Testis (tissue), 3 donors: Measurements from ENCODE around the gene FRMD5. TPM values are rescaled to one million over a fixed set of nuclear protein-coding genes. Genes with fewer than 3 reads are reported as not detected.

Experiments
- DNase-seq: peaks from one replicate; pipeline ENCODE4 v3.0.0-alpha.2; 2019
- H3K27ac ChIP-seq, 2 donors: fragments of 200-600 bp; sonication (generic); one replicate each; pipeline ENCODE4 v1.5.1; 2019
- H3K27me3 ChIP-seq: fragments of 200-600 bp; sonication (generic); one replicate; pipeline ENCODE4 v1.5.1; 2019
- H3K36me3 ChIP-seq: fragments of 200-600 bp; sonication (generic); one replicate; pipeline ENCODE4 v1.5.1; 2017; ENCODE audit warnings: low read depth; ENCODE audit errors: missing control alignments
- H3K4me1 ChIP-seq: fragments of 200-600 bp; sonication (generic); one replicate; pipeline ENCODE4 v1.5.1; 2019
- H3K4me3 ChIP-seq, 2 donors: fragments of 200-600 bp; sonication (generic); one replicate each; pipeline ENCODE4 v1.5.1; 2017 to 2019
- H3K9me3 ChIP-seq: fragments of 200-600 bp; sonication (generic); one replicate; pipeline ENCODE4 v1.5.1; 2017
- POLR2A ChIP-seq: fragments of 450-650 bp; IDR thresholded peaks from one replicate; pipeline ENCODE4 v1.6.1; 2017; ENCODE audit warnings: antibody characterized with exemption, mild to moderate bottlenecking, moderate library complexity
- WGBS, 2 donors: methylation state at CpG; one replicate each; pipeline ENCODE4 v1.1.5; 2018; 5-methylcytosine and 5-hydroxymethylcytosine counted together
- intact Hi-C: fragments of 100-400 bp; cut with DNase I; formaldehyde crosslinking; loops from one replicate; pipeline ENCODE4 v1.15.1; 2023; ENCODE audit warnings: low total_unique reads
- polyA plus RNA-seq: library from polyadenylated mRNA; stranded (reverse); fragments of 350-450 nt; fragmentation: Illumina TruSeq; extraction: RNeasy Lipid Tissue Mini Kit (QIAGEN cat#74804); gene quantifications from one replicate; pipeline ENCODE4 v1.2.3, GENCODE V29; 2014; ENCODE audit warnings: low read depth, low replicate concordance; ENCODE audit not compliant: insufficient read depth
- small RNA-seq, 2 donors: library from RNA; depleted of rRNA; stranded (forward); fragments of <200 nt; gene quantifications; one replicate each; pipeline ENCODE3, GENCODE V24; 2016
- total RNA-seq, 2 donors: library from RNA; depleted of rRNA; stranded (reverse); fragments of >200 nt; gene quantifications; one replicate each; pipeline ENCODE4 v1.2.3, GENCODE V29; 2016
- TF ChIP-seq, protein P1 (sequence below), 3 experiments: fragments of 450-650 bp in 2 of 3; fragments of 200-600 bp in 1 of 3; sonication (generic) in 1 of 3; IDR thresholded peaks; one replicate each; pipeline ENCODE4 v1.5.1; 2016 to 2019; ENCODE audit warnings: antibody characterized with exemption in 3 of 3, mild to moderate bottlenecking in 2 of 3, moderate library complexity in 1 of 3

FRMD5 gene
- total and polyA plus RNA-seq, 3 donors from 2014 or later = 10.5 to 12.3 (median 10.6) TPM

DNA sequence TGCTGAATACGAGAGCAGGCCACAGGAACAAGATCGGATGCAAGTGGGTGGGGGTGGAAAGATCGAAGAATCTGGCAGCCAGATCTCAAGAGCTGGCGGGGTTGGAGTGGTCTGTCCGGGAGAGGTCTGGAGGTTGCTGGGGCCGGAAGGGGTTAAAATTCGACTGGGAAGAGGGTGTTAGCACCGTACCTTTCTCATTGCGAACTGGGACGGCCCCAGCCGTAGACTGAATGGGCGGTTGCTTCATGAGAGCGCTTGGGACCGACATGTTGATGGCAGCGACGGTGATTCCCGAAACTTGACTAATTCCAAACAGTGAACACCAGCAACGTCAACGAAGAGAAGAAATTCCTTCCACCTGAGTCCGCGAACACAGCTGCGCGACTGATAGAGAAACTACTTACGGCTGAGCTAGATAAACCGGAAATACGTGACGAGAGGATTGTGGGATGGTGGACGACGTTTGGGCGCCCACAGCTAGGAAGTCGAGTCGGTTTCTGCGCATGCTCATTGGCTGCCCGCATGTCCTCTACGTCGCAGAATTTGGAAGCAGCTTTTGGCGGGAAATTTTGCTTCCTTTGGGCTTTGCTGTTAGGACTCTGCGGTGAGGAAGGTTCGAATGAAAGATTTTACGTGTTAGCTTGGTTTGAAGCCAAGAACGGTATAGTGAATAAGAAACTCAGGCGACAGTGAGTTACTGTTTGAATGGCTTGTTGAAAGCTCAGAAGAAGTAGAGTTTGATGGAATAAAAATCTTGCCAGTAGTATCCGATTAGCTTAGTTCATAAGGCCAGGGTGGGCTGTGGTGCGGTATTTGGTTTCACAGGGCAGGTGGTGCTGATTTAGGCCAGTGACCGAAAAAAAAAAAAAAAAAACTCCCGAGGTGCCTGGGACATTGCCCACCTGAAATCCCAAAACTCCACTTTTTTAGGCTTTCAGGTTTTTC lies 370.5 kb downstream of the FRMD5 start, which contains the start of gene MFAP1:
MFAP1 (minus strand) TSS at position 389 of the 945 bp plus-strand sequence; CDS start at position 268, 121 bp downstream.
- intact Hi-C loops = no loop called here
- Histone ChIP-seq H3K27ac (peak within 1 kb of the TSS; percentile 86 to 91), H3K9me3 (no peaks in the 10 kb centered on the region), H3K36me3 (no peaks in the 10 kb centered on the region), H3K4me1 (peaks cover 14% of the 10 kb centered on the region), H3K4me3 (peak within 1 kb of the TSS; percentile 94 to 96), H3K27me3 (no peaks in the 10 kb centered on the region)
- TF ChIP-seq, protein P1, sequence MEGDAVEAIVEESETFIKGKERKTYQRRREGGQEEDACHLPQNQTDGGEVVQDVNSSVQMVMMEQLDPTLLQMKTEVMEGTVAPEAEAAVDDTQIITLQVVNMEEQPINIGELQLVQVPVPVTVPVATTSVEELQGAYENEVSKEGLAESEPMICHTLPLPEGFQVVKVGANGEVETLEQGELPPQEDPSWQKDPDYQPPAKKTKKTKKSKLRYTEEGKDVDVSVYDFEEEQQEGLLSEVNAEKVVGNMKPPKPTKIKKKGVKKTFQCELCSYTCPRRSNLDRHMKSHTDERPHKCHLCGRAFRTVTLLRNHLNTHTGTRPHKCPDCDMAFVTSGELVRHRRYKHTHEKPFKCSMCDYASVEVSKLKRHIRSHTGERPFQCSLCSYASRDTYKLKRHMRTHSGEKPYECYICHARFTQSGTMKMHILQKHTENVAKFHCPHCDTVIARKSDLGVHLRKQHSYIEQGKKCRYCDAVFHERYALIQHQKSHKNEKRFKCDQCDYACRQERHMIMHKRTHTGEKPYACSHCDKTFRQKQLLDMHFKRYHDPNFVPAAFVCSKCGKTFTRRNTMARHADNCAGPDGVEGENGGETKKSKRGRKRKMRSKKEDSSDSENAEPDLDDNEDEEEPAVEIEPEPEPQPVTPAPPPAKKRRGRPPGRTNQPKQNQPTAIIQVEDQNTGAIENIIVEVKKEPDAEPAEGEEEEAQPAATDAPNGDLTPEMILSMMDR (IDR thresholded peaks at IDR 0.05) = no peak
- no peak for TF ChIP-seq POLR2A
- 5 to 6% methylated on average over 46 of the region's 46 CpGs for WGBS, 2 donors
- peak; percentile 98 for DNase-seq

DNA sequence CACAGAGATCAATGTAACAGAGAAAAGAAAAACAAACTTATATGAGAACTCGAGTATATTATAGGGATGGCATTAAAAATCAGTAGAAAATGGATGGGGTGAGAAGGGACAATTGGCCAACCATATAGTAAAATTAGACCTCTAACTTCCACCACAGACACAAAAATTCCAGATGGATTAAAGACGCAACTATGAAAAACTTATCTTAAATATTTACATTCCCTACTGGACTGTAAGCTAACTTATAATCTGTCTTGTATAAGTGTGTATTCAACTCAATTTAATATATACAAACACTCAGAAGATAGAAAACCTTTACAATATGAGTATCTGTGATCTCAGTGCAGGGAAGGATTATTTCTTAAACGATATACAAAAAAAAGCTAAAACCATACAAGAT lies 373.6 kb downstream of the FRMD5 start:
- 80 to 87% methylated on average over 3 of the region's 3 CpGs for WGBS, 2 donors
- H3K4me3 ChIP-seq = no peak overlapping the region

More for the DNA sequence above, 373.6 kb downstream of the FRMD5 start:
- H3K27me3 ChIP-seq = no peaks in the 10 kb centered on the region
- H3K36me3 ChIP-seq = no peaks in the 10 kb centered on the region
- H3K4me1 ChIP-seq = peaks cover 12% of the 10 kb centered on the region
- no peak for TF ChIP-seq POLR2A
- TF ChIP-seq, protein P1 (IDR thresholded peaks at IDR 0.05) = no peak
- no peaks in the 10 kb centered on the region for H3K9me3 ChIP-seq
- intact Hi-C loops = no loop called here
- DNase-seq = no peak
- H3K27ac ChIP-seq = no peak overlapping the region

Small RNA genes lying within 50 kb of the gene (small RNA-seq; reads per million reads assigned to genes)
- gene RF00019 = 0 reads per million in 2 donors

Other genes with a start within 250 kb of the FRMD5 start
- 100 to 1,000 TPM; 121 to 126 TPM for gene GOLM2, start 93.4 kb upstream of the FRMD5 start, total RNA-seq
- gene GOLM2, start 93.4 kb upstream of the FRMD5 start, polyA plus RNA-seq = 60.6 TPM
- 10 to 100 TPM; 68.9 to 71.2 TPM for gene CTDSPL2, start 232.4 kb upstream of the FRMD5 start, total RNA-seq
- 27.7 TPM for gene CTDSPL2, start 232.4 kb upstream of the FRMD5 start, polyA plus RNA-seq